ENCODE measurements around the gene DENND1A.

GRCh38 chr9:123359106-123359505 lies 570.8 kb downstream of the DENND1A start:
- no peak for TF ChIP-seq CTCF (IDR thresholded peaks at IDR 0.05)
- no peak for TF ChIP-seq POLR2A (IDR thresholded peaks at IDR 0.05)
- TF ChIP-seq POLR2AphosphoS5 (IDR thresholded peaks at IDR 0.05) = no peak
